HEK293 (cell line): ENCODE data around the gene DNAJB6.

Experiments used
- CTCF ChIA-PET: fragments of 350-600 bp; formaldehyde crosslinking; extraction: SDS; loops from one replicate; lab custom pipeline; 2021; ENCODE audit warnings: antibody characterized with exemption; lab: Yijun Ruan, JAX
- POLR2A ChIA-PET: fragments of 300-600 bp; formaldehyde crosslinking; extraction: SDS; loops from one replicate; lab custom pipeline; 2020; ENCODE audit warnings: antibody characterized with exemption, inconsistent platforms; lab: Yijun Ruan, JAX
- H3K27ac ChIP-seq: fragments of 200-500 bp; sonication (Bioruptor generic); 2 replicates; pipeline ENCODE4 v1.5.1; 2014; ENCODE audit warnings: low read depth, low read length, control low read depth, inconsistent platforms; ENCODE audit errors: extremely low read depth
- H3K36me3 ChIP-seq, 2 experiments: fragments of 200-500 bp in 1 of 2; sonication (Bioruptor generic) in 1 of 2; 1 replicate in 1 of 2; 2 replicates in 1 of 2; pipeline ENCODE4 v1.5.1; 2014 to 2017; ENCODE audit warnings: inconsistent platforms in 2 of 2, low read length in 2 of 2; ENCODE audit not compliant: control insufficient read depth in 2 of 2, insufficient read depth in 1 of 2
- H3K4me1 ChIP-seq: fragments of 200-500 bp; sonication (Bioruptor generic); 2 replicates; pipeline ENCODE4 v1.5.1; 2014; ENCODE audit warnings: mild to moderate bottlenecking, low read length, inconsistent platforms; ENCODE audit not compliant: control insufficient read depth, insufficient read depth
- H3K4me3 ChIP-seq: 2 replicates; pipeline ENCODE4 v1.5.1; 2011; ENCODE audit warnings: low read depth, mild to moderate bottlenecking, control low read depth, low read length, moderate library complexity
- H3K9me3 ChIP-seq: fragments of 200-500 bp; sonication (Bioruptor generic); 2 replicates; pipeline ENCODE4 v1.5.1; 2014; ENCODE audit warnings: low read depth, low read length, inconsistent platforms; ENCODE audit not compliant: control insufficient read depth, insufficient read depth
- HOXD13 ChIP-seq: sonication (generic); formaldehyde crosslinking; IDR thresholded peaks from 2 replicates; pipeline ENCODE4 v1.8.0; 2022; ENCODE audit warnings: missing genetic modification reagents, borderline replicate concordance
- KLF8 ChIP-seq: fragments of 450-650 bp; formaldehyde crosslinking; IDR thresholded peaks from 2 replicates; pipeline ENCODE4 v1.5.1; 2016; ENCODE audit warnings: missing biosample characterization, missing genetic modification characterization
- OSR2 ChIP-seq: fragments of 450-650 bp; formaldehyde crosslinking; IDR thresholded peaks from 2 replicates; pipeline ENCODE4 v1.5.1; 2016; ENCODE audit warnings: missing biosample characterization, missing genetic modification characterization
- TRIM28 ChIP-seq: IDR thresholded peaks from 2 replicates; pipeline ENCODE4 v1.6.1; 2011; ENCODE audit warnings: low read length, control low read depth, borderline replicate concordance
- YY1 ChIP-seq: fragments of 450-650 bp; formaldehyde crosslinking; IDR thresholded peaks from 2 replicates; pipeline ENCODE4 v1.5.1; 2018; ENCODE audit warnings: missing biosample characterization, missing genetic modification characterization
- YY2 ChIP-seq: fragments of 450-650 bp; formaldehyde crosslinking; IDR thresholded peaks from 2 replicates; pipeline ENCODE4 v1.5.1; 2016; ENCODE audit warnings: missing biosample characterization, missing genetic modification characterization
- ZBTB21 ChIP-seq: fragments of 450-650 bp; formaldehyde crosslinking; IDR thresholded peaks from 2 replicates; pipeline ENCODE4 v1.5.1; 2017; ENCODE audit warnings: missing biosample characterization, missing genetic modification characterization
- ZNF114 ChIP-seq: fragments of 450-650 bp; formaldehyde crosslinking; IDR thresholded peaks from 2 replicates; pipeline ENCODE4 v1.5.0; 2017; ENCODE audit warnings: missing biosample characterization, missing genetic modification characterization
- ZNF138 ChIP-seq: fragments of 450-650 bp; formaldehyde crosslinking; IDR thresholded peaks from 2 replicates; pipeline ENCODE4 v1.5.1; 2016; ENCODE audit warnings: missing biosample characterization, missing genetic modification characterization, borderline replicate concordance
- ZNF146 ChIP-seq: fragments of 450-650 bp; formaldehyde crosslinking; IDR thresholded peaks from 2 replicates; pipeline ENCODE4 v1.5.1; 2016; ENCODE audit warnings: missing biosample characterization, missing genetic modification characterization
- ZNF214 ChIP-seq: fragments of 450-650 bp; formaldehyde crosslinking; IDR thresholded peaks from 2 replicates; pipeline ENCODE4 v1.5.1; 2017; ENCODE audit warnings: missing biosample characterization, mild to moderate bottlenecking, missing genetic modification characterization, borderline replicate concordance
- ZNF24 ChIP-seq: fragments of 450-650 bp; formaldehyde crosslinking; IDR thresholded peaks from 2 replicates; pipeline ENCODE4 v1.5.1; 2016; ENCODE audit warnings: missing biosample characterization, missing genetic modification characterization
- ZNF266 ChIP-seq: fragments of 450-650 bp; formaldehyde crosslinking; IDR thresholded peaks from 2 replicates; pipeline ENCODE4 v1.5.1; 2016; ENCODE audit warnings: missing biosample characterization, missing genetic modification characterization, low read depth
- ZNF324 ChIP-seq: fragments of 450-650 bp; formaldehyde crosslinking; IDR thresholded peaks from 2 replicates; pipeline ENCODE4 v1.5.1; 2016; ENCODE audit warnings: missing biosample characterization, missing genetic modification characterization
- ZNF654 ChIP-seq: fragments of 450-650 bp; formaldehyde crosslinking; IDR thresholded peaks from 2 replicates; pipeline ENCODE4 v1.5.1; 2016; ENCODE audit warnings: low read depth, missing biosample characterization, missing genetic modification characterization
- ZNF701 ChIP-seq: fragments of 450-650 bp; formaldehyde crosslinking; IDR thresholded peaks from 2 replicates; pipeline ENCODE4 v1.5.1; 2016; ENCODE audit warnings: missing biosample characterization, missing genetic modification characterization
- ZNF785 ChIP-seq: fragments of 450-650 bp; formaldehyde crosslinking; IDR thresholded peaks from 2 replicates; pipeline ENCODE4 v1.5.1; 2016; ENCODE audit warnings: missing biosample characterization, missing genetic modification characterization
- ZNF791 ChIP-seq: fragments of 450-650 bp; formaldehyde crosslinking; IDR thresholded peaks from 2 replicates; pipeline ENCODE4 v1.5.1; 2016; ENCODE audit warnings: missing biosample characterization, missing genetic modification characterization
- ZSCAN16 ChIP-seq: fragments of 450-650 bp; formaldehyde crosslinking; IDR thresholded peaks from 2 replicates; pipeline ENCODE4 v1.5.1; 2016; ENCODE audit warnings: missing biosample characterization, missing genetic modification characterization
- TF ChIP-seq, protein P1 (sequence below): fragments of 450-650 bp; formaldehyde crosslinking; IDR thresholded peaks from 2 replicates; pipeline ENCODE4 v1.5.1; 2016; ENCODE audit warnings: missing biosample characterization, missing genetic modification characterization
- TF ChIP-seq, protein P2 (sequence below): fragments of 450-650 bp; formaldehyde crosslinking; IDR thresholded peaks from 2 replicates; pipeline ENCODE4 v1.5.1; 2017; ENCODE audit warnings: missing biosample characterization, missing genetic modification characterization
- TF ChIP-seq, protein P3 (sequence below): fragments of 450-650 bp; formaldehyde crosslinking; IDR thresholded peaks from 2 replicates; pipeline ENCODE4 v1.5.1; 2016; ENCODE audit warnings: missing biosample characterization, missing genetic modification characterization, borderline replicate concordance
- TF ChIP-seq, protein P4 (sequence below): fragments of 450-650 bp; formaldehyde crosslinking; IDR thresholded peaks from 2 replicates; pipeline ENCODE4 v1.5.1; 2016; ENCODE audit warnings: missing biosample characterization, missing genetic modification characterization
- TF ChIP-seq, protein P5 (sequence below): sonication (generic); formaldehyde crosslinking; IDR thresholded peaks from 2 replicates; pipeline ENCODE4 v1.8.1; 2022; ENCODE audit warnings: mild to moderate bottlenecking, moderate library complexity, missing genetic modification reagents
- TF ChIP-seq, protein P6 (sequence below): IDR thresholded peaks from 2 replicates; pipeline ENCODE4 v1.6.1; 2011; ENCODE audit warnings: mild to moderate bottlenecking, low read depth, low read length, borderline replicate concordance

DNAJB6 gene

DNA sequence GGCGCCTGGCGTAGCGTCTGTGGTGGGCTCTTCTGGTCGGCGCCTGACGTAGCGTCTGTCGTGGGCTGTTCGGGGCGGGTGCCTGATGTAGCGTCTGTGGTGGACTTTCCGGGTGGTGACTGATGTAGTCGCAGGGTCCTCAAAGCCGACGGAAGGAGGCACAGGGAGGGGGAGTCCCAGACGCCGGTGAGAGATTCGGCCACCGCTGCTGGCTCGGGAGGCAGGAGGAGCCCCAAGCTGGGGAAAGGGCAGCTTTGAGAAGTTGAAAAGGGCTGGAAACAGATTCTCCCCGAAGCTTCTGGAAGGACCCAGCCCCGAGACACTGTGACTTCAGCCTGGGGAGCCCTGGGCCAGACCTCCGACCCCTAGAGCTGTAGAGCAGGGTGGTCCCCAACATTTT is 105.7 kb downstream of the DNAJB6 start (continued):
- TF ChIP-seq ZNF654 (tag by site-specific recombination) (no peak), ZBTB21 (no peak), KLF8 (tag by site-specific recombination) (no peak), YY1 (no peak)
- TF ChIP-seq, protein P1, sequence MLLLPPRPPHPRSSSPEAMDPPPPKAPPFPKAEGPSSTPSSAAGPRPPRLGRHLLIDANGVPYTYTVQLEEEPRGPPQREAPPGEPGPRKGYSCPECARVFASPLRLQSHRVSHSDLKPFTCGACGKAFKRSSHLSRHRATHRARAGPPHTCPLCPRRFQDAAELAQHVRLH (tag by site-specific recombination), result no peak

DNA sequence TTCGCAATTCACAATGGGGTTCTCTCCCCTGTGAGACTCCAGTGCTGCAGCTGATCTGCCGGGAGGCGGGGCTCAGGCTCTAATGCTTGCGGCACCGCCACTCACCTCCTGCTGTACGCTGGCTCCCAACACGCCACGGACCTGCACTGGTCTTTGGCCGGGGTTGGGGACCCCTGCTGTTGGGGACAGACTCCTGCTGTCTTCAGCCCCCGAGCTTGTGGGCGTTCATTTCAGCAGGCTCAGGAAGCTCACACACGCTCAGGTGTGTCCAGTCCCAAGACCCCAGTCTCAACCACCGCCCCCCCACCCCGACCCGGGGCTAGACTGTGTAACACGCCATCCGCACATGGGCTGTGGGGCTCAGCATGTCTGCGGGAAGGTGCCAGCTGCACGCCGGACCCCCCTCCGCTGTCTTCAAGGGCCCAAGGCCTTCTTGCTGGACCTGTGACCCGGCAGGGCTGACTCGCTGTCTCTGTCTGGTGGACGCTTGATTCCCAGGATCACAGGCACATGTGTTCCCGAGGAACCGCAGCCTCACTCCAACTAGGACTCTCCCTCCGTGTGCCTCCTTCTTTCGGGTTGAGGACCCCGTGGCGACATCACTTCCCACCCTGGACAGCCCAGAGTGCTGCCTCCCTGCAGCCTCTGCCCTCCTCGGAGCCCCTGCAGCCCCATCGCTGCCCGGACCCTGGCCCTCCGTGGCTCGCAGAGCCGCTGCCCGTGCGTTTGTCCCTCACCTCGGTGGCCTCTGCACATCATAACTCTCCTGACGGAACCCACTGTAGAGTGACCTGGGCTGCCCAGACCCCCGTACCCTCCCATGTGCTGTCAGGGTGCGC is 106.4 kb downstream of the DNAJB6 start:
- ChIA-PET POLR2A (no interaction called here), CTCF (interaction anchor here (0.5 kb wide), 1 partner anchor 1225 kb away, joined by 3 read pairs; no protein-coding TSS in a partner anchor)
- Histone ChIP-seq H3K27ac (no peak overlapping the region), H3K4me3 (no peak overlapping the region), H3K9me3 (no peaks in the 10 kb centered on the region), H3K4me1 (no peaks in the 10 kb centered on the region), H3K36me3 (no peaks in the 10 kb centered on the region)
- TF ChIP-seq, protein P2, sequence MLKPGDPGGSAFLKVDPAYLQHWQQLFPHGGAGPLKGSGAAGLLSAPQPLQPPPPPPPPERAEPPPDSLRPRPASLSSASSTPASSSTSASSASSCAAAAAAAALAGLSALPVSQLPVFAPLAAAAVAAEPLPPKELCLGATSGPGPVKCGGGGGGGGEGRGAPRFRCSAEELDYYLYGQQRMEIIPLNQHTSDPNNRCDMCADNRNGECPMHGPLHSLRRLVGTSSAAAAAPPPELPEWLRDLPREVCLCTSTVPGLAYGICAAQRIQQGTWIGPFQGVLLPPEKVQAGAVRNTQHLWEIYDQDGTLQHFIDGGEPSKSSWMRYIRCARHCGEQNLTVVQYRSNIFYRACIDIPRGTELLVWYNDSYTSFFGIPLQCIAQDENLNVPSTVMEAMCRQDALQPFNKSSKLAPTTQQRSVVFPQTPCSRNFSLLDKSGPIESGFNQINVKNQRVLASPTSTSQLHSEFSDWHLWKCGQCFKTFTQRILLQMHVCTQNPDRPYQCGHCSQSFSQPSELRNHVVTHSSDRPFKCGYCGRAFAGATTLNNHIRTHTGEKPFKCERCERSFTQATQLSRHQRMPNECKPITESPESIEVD (tag by site-specific recombination), result no peak
- TF ChIP-seq, protein P3, sequence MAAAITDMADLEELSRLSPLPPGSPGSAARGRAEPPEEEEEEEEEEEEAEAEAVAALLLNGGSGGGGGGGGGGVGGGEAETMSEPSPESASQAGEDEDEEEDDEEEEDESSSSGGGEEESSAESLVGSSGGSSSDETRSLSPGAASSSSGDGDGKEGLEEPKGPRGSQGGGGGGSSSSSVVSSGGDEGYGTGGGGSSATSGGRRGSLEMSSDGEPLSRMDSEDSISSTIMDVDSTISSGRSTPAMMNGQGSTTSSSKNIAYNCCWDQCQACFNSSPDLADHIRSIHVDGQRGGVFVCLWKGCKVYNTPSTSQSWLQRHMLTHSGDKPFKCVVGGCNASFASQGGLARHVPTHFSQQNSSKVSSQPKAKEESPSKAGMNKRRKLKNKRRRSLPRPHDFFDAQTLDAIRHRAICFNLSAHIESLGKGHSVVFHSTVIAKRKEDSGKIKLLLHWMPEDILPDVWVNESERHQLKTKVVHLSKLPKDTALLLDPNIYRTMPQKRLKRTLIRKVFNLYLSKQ, result no peak
- TF ChIP-seq HOXD13, result no peak
- TF ChIP-seq ZNF214 (tag by site-specific recombination), result no peak
- TF ChIP-seq ZNF785 (tag by site-specific recombination), result no peak
- no peak for TF ChIP-seq ZNF146
- TF ChIP-seq, protein P4, sequence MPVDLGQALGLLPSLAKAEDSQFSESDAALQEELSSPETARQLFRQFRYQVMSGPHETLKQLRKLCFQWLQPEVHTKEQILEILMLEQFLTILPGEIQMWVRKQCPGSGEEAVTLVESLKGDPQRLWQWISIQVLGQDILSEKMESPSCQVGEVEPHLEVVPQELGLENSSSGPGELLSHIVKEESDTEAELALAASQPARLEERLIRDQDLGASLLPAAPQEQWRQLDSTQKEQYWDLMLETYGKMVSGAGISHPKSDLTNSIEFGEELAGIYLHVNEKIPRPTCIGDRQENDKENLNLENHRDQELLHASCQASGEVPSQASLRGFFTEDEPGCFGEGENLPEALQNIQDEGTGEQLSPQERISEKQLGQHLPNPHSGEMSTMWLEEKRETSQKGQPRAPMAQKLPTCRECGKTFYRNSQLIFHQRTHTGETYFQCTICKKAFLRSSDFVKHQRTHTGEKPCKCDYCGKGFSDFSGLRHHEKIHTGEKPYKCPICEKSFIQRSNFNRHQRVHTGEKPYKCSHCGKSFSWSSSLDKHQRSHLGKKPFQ (tag by site-specific recombination), result no peak
- no peak for TF ChIP-seq OSR2
- TF ChIP-seq YY2 (tag by site-specific recombination), result no peak
- TF ChIP-seq ZNF701, result no peak
- no peak for TF ChIP-seq TRIM28
- no peak for TF ChIP-seq ZNF114 (tag by site-specific recombination)
- TF ChIP-seq, protein P5, sequence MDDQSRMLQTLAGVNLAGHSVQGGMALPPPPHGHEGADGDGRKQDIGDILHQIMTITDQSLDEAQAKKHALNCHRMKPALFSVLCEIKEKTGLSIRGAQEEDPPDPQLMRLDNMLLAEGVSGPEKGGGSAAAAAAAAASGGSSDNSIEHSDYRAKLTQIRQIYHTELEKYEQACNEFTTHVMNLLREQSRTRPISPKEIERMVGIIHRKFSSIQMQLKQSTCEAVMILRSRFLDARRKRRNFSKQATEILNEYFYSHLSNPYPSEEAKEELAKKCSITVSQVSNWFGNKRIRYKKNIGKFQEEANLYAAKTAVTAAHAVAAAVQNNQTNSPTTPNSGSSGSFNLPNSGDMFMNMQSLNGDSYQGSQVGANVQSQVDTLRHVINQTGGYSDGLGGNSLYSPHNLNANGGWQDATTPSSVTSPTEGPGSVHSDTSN (CRISPR knock-in tag), result no peak
- TF ChIP-seq ZNF791 (tag by site-specific recombination), result no peak
- no peak for TF ChIP-seq ZNF138
- TF ChIP-seq, protein P6, sequence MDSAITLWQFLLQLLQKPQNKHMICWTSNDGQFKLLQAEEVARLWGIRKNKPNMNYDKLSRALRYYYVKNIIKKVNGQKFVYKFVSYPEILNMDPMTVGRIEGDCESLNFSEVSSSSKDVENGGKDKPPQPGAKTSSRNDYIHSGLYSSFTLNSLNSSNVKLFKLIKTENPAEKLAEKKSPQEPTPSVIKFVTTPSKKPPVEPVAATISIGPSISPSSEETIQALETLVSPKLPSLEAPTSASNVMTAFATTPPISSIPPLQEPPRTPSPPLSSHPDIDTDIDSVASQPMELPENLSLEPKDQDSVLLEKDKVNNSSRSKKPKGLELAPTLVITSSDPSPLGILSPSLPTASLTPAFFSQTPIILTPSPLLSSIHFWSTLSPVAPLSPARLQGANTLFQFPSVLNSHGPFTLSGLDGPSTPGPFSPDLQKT, result no peak
- no peak for TF ChIP-seq ZNF24 (tag by site-specific recombination)
- TF ChIP-seq ZNF324 (tag by site-specific recombination), result no peak
- TF ChIP-seq ZSCAN16, result no peak
- TF ChIP-seq ZNF266 (tag by site-specific recombination), result no peak
- TF ChIP-seq, all 188 proteins: peak for 0
